ENCODE measurements around the gene SUN5. TPM values are rescaled to one million over a fixed set of nuclear protein-coding genes. Genes with fewer than 3 reads are reported as not detected.

Gene SUN5
- total RNA-seq, 1 experiment from 2014 or later, result not detected

DNA sequence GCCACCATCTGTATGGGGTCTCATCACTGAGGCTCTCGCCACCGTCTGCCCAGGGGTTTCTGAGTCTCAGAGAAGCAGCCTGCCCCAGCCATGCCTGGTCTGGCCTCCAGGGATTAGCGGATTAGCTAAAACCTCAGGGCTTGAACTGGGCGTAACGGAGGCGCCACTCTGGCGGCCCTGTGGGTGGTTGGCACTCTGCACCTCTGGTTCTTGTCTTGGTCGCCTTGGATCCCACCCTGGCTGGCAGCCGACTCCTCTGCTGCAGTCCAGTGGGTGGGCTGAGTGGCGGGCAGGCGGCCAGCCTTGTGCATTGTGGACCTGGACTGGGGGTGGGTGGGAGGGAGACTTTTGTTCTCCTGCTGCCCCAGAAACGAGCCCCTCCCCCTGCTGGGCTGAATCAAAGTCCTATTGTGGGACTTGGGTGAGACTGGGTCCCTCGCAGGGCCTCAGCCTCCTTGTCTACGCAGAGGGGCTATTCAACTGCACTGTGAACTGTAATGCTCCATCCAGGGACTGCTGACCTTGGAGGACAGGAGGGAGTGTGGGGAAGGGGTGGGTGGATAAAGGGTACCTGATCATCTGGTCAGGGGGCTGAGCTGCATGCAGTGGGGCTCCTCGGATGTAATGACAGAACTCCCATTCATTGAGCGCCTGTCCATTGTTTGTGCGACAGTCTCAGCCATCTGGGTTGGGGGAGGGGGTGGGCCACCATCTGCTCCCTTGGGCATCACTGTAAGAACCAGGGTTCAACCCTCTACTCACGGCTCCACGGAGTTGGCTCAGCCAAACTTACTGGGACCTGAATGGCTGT, 23.9 kb downstream of the SUN5 start:
- no TSS peak for BruUV-seq (replicated peaks)
- Histone ChIP-seq H3K4me1 (ENCODE audit: control insufficient read depth, insufficient read depth, low read length) (no peaks in the 10 kb centered on the region), H3K27ac (ENCODE audit: low read length) (no peak overlapping the region), H3K9me3 (ENCODE audit: control insufficient read depth, insufficient read depth, low read depth, low read length) (no peaks in the 10 kb centered on the region), H3K36me3 (ENCODE audit: control insufficient read depth, insufficient read depth, low read length) (no peaks in the 10 kb centered on the region), H3K4me3 (ENCODE audit: low read depth in 2 of 2, low read length in 2 of 2) (no peak overlapping the region), H3K27me3 (ENCODE audit: control insufficient read depth, insufficient read depth, low read length) (no peaks in the 10 kb centered on the region)
- TF ChIP-seq TCF7L2 (IDR thresholded peaks at IDR 0.05; ENCODE audit: low read depth, low read length) (no peak), POLR2AphosphoS5 (IDR thresholded peaks at IDR 0.05; ENCODE audit: low read depth, low read length) (no peak), SIN3A (IDR thresholded peaks at IDR 0.05; ENCODE audit: borderline replicate concordance, insufficient read depth, low read depth, low read length) (no peak)
- TF ChIP-seq, protein P1, sequence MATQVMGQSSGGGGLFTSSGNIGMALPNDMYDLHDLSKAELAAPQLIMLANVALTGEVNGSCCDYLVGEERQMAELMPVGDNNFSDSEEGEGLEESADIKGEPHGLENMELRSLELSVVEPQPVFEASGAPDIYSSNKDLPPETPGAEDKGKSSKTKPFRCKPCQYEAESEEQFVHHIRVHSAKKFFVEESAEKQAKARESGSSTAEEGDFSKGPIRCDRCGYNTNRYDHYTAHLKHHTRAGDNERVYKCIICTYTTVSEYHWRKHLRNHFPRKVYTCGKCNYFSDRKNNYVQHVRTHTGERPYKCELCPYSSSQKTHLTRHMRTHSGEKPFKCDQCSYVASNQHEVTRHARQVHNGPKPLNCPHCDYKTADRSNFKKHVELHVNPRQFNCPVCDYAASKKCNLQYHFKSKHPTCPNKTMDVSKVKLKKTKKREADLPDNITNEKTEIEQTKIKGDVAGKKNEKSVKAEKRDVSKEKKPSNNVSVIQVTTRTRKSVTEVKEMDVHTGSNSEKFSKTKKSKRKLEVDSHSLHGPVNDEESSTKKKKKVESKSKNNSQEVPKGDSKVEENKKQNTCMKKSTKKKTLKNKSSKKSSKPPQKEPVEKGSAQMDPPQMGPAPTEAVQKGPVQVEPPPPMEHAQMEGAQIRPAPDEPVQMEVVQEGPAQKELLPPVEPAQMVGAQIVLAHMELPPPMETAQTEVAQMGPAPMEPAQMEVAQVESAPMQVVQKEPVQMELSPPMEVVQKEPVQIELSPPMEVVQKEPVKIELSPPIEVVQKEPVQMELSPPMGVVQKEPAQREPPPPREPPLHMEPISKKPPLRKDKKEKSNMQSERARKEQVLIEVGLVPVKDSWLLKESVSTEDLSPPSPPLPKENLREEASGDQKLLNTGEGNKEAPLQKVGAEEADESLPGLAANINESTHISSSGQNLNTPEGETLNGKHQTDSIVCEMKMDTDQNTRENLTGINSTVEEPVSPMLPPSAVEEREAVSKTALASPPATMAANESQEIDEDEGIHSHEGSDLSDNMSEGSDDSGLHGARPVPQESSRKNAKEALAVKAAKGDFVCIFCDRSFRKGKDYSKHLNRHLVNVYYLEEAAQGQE (IDR thresholded peaks at IDR 0.05; ENCODE audit: insufficient read depth in 1 of 2, low read depth in 2 of 2, low read length in 1 of 2), result no peak
- TF ChIP-seq, protein P2, sequence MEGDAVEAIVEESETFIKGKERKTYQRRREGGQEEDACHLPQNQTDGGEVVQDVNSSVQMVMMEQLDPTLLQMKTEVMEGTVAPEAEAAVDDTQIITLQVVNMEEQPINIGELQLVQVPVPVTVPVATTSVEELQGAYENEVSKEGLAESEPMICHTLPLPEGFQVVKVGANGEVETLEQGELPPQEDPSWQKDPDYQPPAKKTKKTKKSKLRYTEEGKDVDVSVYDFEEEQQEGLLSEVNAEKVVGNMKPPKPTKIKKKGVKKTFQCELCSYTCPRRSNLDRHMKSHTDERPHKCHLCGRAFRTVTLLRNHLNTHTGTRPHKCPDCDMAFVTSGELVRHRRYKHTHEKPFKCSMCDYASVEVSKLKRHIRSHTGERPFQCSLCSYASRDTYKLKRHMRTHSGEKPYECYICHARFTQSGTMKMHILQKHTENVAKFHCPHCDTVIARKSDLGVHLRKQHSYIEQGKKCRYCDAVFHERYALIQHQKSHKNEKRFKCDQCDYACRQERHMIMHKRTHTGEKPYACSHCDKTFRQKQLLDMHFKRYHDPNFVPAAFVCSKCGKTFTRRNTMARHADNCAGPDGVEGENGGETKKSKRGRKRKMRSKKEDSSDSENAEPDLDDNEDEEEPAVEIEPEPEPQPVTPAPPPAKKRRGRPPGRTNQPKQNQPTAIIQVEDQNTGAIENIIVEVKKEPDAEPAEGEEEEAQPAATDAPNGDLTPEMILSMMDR (IDR thresholded peaks at IDR 0.05), result no peak
- no peak for ATAC-seq
- in situ Hi-C loops (cut with HindIII; ENCODE audit: low pct_unique_long_range_greater_than_20kb, low sequenced_read_pairs), result no loop called here
- CTCF ChIA-PET, result no interaction called here
- intact Hi-C loops (cut with micrococcal nuclease; ENCODE audit: unreplicated experiment), result no loop called here
- DNase-seq (ENCODE audit: low read depth, low spot score), result no peak
- POLR2A ChIA-PET, result no interaction called here

DNA sequence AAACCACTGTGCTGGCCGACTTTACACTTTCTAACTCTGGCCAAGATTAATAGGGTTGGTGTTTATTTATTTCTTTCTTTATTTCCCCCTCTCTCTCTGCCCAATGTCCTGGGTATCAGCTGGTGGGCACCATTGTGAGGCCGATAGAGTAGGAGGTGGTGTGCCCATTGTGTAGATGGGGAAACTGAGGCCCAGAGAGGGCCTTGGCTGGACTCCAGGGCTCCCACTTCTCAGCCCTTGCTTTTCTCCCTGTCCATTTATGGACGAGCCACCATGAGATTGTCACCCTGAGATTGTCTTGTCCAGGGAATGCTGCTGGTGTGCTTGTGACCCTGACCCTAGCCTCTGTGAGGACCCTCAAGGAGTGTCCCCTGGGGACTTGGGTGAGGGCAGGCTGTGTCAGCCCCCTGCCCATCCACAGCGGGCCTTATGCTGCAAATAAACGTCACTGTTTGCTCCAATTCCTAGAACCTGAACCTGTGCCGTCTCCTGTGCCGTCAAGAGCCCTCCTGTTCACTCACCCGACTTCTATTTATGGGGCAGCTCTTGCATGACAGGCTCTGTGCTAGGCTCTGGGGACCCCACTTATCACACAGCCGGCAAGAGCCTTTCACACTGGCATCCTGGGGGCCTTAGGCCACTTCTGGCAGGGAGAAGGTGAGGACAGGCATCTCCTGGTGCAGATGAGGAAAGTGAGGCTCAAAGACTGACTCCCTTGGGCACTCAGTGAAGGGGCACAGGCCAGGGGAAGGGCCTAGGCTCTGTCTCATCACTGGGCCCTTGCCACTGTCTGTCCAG, 24.8 kb downstream of the SUN5 start:
- no peak for TF ChIP-seq SIN3A (IDR thresholded peaks at IDR 0.05; ENCODE audit: borderline replicate concordance, insufficient read depth, low read depth, low read length)
- TF ChIP-seq POLR2AphosphoS5 (IDR thresholded peaks at IDR 0.05; ENCODE audit: low read depth, low read length), result no peak
- TF ChIP-seq, protein P2 (IDR thresholded peaks at IDR 0.05), result no peak
- TF ChIP-seq, protein P1 (IDR thresholded peaks at IDR 0.05; ENCODE audit: insufficient read depth in 1 of 2, low read depth in 2 of 2, low read length in 1 of 2), result no peak
- TF ChIP-seq TCF7L2 (IDR thresholded peaks at IDR 0.05; ENCODE audit: low read depth, low read length), result no peak
- Histone ChIP-seq H3K36me3 (ENCODE audit: control insufficient read depth, insufficient read depth, low read length) (no peaks in the 10 kb centered on the region), H3K4me3 (ENCODE audit: low read depth in 2 of 2, low read length in 2 of 2) (no peak overlapping the region), H3K27me3 (ENCODE audit: control insufficient read depth, insufficient read depth, low read length) (no peaks in the 10 kb centered on the region), H3K9me3 (ENCODE audit: control insufficient read depth, insufficient read depth, low read depth, low read length) (no peaks in the 10 kb centered on the region), H3K4me1 (ENCODE audit: control insufficient read depth, insufficient read depth, low read length) (no peaks in the 10 kb centered on the region), H3K27ac (ENCODE audit: low read length) (no peak overlapping the region)
- ATAC-seq (no peak), DNase-seq (ENCODE audit: low read depth, low spot score) (no peak)
- POLR2A ChIA-PET, result interaction anchor here (0.7 kb wide), 1 partner anchor 304 kb away, joined by 6 read pairs; no protein-coding TSS in a partner anchor
- in situ Hi-C loops (cut with HindIII; ENCODE audit: low pct_unique_long_range_greater_than_20kb, low sequenced_read_pairs), result no loop called here
- CTCF ChIA-PET, result no interaction called here
- no TSS peak for BruUV-seq (replicated peaks)
- intact Hi-C loops (cut with micrococcal nuclease; ENCODE audit: unreplicated experiment), result no loop called here

Measured in Panc1 (cell line).